Neural progenitor cell (in vitro differentiated cells): ENCODE results near the gene ZNF106. TPM values are rescaled to one million over a fixed set of nuclear protein-coding genes. Genes with fewer than 3 reads are reported as not detected.

Source experiments
- DNase-seq: peaks from one replicate; pipeline ENCODE4 v3.0.0-alpha.2; 2016; ENCODE audit warnings: low spot score
- H2AFZ ChIP-seq: fragments of 200-600 bp; sonication (generic); replicated peaks from 2 replicates; pipeline ENCODE4 v1.6.1; 2016; ENCODE audit warnings: antibody characterized with exemption
- H3F3A ChIP-seq: fragments of 200-600 bp; sonication (generic); 2 replicates; pipeline ENCODE4 v1.6.1; 2016; ENCODE audit warnings: antibody characterized with exemption, low read depth
- H3K27ac ChIP-seq: fragments of 200-600 bp; sonication (generic); 2 replicates; pipeline ENCODE4 v1.5.1; 2016; ENCODE audit warnings: mild to moderate bottlenecking
- H3K27me3 ChIP-seq: fragments of 200-600 bp; sonication (generic); 2 replicates; pipeline ENCODE4 v1.6.1; 2016; ENCODE audit warnings: mild to moderate bottlenecking, moderate library complexity
- H3K36me3 ChIP-seq: fragments of 200-600 bp; sonication (generic); 2 replicates; pipeline ENCODE4 v1.5.1; 2016
- H3K4me1 ChIP-seq: fragments of 200-600 bp; sonication (generic); 2 replicates; pipeline ENCODE4 v1.6.1; 2016; ENCODE audit warnings: mixed run types
- H3K4me2 ChIP-seq: fragments of 200-600 bp; sonication (generic); 2 replicates; pipeline ENCODE4 v1.6.1; 2016
- H3K4me3 ChIP-seq: fragments of 200-600 bp; sonication (generic); 2 replicates; pipeline ENCODE4 v1.5.1; 2016
- H3K79me2 ChIP-seq: fragments of 200-600 bp; sonication (generic); 2 replicates; pipeline ENCODE4 v1.6.1; 2016; ENCODE audit warnings: low read depth
- H3K9ac ChIP-seq: fragments of 200-600 bp; sonication (generic); 2 replicates; pipeline ENCODE4 v1.6.1; 2016
- H3K9me3 ChIP-seq: fragments of 200-600 bp; sonication (generic); 2 replicates; pipeline ENCODE4 v1.5.1; 2016; ENCODE audit warnings: low read depth
- H4K20me1 ChIP-seq: fragments of 200-600 bp; sonication (generic); 2 replicates; pipeline ENCODE4 v1.6.1; 2016; ENCODE audit warnings: low read depth
- H3K27ac Mint-ChIP-seq: 3 replicates; pipeline ENCODE4 v1.8.0; 2021; ENCODE audit warnings: mixed read lengths
- H3K27me3 Mint-ChIP-seq: 2 replicates; pipeline ENCODE4 v1.8.0; 2022; ENCODE audit warnings: low read depth, mild to moderate bottlenecking, inconsistent platforms, moderate library complexity, mixed read lengths; ENCODE audit not compliant: insufficient read depth
- H3K36me3 Mint-ChIP-seq: 3 replicates; pipeline ENCODE4 v1.8.0; 2021; ENCODE audit warnings: mixed read lengths
- H3K4me1 Mint-ChIP-seq: 3 replicates; pipeline ENCODE4 v1.8.0; 2021; ENCODE audit warnings: mixed read lengths
- H3K4me3 Mint-ChIP-seq: 3 replicates; pipeline ENCODE4 v1.8.0; 2021; ENCODE audit warnings: mild to moderate bottlenecking, moderate library complexity, mixed read lengths
- H3K9me3 Mint-ChIP-seq: 3 replicates; pipeline ENCODE4 v1.8.0; 2020; ENCODE audit warnings: mixed read lengths
- CTCF ChIP-seq: fragments of 200-600 bp; sonication (generic); IDR thresholded peaks from 2 replicates; pipeline ENCODE4 v1.5.1; 2017; ENCODE audit warnings: antibody characterized with exemption, mild to moderate bottlenecking
- EZH2 ChIP-seq: fragments of 200-600 bp; sonication (generic); IDR thresholded peaks from 2 replicates; pipeline ENCODE4 v1.6.1; 2017; ENCODE audit warnings: antibody characterized with exemption, mild to moderate bottlenecking, moderate library complexity
- EZH2phosphoT487 ChIP-seq: fragments of 200-600 bp; sonication (generic); IDR thresholded peaks from 2 replicates; pipeline ENCODE4 v1.6.1; 2017; ENCODE audit warnings: antibody characterized with exemption
- total RNA-seq: library from RNA; depleted of rRNA; stranded (reverse); fragments of >200 nt; gene quantifications from 2 replicates; pipeline ENCODE4 v1.2.3, GENCODE V29; 2015; ENCODE audit warnings: low replicate concordance

ZNF106 gene
- total RNA-seq, 1 donor from 2014 or later, result 72.2 TPM

DNA sequence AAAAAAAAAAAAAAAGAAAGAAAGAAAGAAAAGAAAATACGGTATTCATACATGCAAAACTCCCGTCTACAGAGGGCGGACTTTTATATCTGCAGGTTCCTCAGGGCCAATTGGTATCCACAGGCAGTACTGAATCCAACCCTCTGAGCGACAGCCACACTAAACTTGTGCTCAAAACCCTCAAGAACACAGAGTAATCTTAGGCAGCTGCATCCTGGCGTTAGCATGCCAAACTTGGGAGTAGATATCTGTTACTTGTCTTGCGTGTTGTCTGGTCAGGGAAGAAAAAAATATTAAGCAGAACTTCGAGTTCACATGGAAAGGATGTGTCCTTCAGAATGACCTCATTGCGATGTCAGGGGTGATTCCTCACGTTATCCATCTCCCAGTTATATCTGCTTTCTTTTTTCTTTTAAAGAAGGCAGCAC is 17.3 kb upstream of the ZNF106 start:
- no peaks in the 10 kb centered on the region for H3F3A ChIP-seq
- peaks cover 90% of the 10 kb centered on the region for H3K79me2 ChIP-seq
- Mint-ChIP-seq H3K36me3 (peaks cover 9% of the 10 kb centered on the region), H3K27me3 (no peaks in the 10 kb centered on the region), H3K9me3 (no peaks in the 10 kb centered on the region), H3K4me3 (no peak overlapping the region), H3K27ac (no peak overlapping the region), H3K4me1 (peaks cover 6% of the 10 kb centered on the region)
- H3K27me3 ChIP-seq, result no peaks in the 10 kb centered on the region
- H4K20me1 ChIP-seq, result peaks cover 29% of the 10 kb centered on the region
- DNase-seq, result no peak
- H3K9ac ChIP-seq, result no peak overlapping the region
- no peaks in the 10 kb centered on the region for H3K9me3 ChIP-seq
- no peak overlapping the region for H3K4me3 ChIP-seq
- no peak overlapping the region for H3K27ac ChIP-seq
- TF ChIP-seq CTCF (no peak), EZH2 (no peak), EZH2phosphoT487 (no peak)
- H3K4me2 ChIP-seq, result no peak overlapping the region
- H2AFZ ChIP-seq, result no peak overlapping the region
- H3K4me1 ChIP-seq, result no peaks in the 10 kb centered on the region
- no peaks in the 10 kb centered on the region for H3K36me3 ChIP-seq

DNA sequence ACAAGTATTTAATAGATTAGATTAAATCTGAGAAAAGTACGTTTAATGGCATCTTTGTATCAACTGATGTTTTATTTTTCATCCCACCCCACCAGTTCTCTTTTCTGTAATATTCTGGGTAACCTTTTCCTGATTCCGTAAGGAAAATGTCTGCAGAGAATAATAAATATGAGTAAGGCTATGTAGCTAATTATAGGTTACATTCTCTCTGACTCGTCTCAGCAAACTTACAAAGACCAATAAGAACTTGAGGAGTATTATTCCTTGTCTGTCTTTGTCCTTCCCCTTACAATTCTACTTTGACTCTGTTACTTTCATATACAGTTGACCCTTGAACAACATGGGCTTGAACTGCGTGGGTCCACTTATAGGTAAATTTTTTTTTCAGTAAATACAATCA is 16.6 kb upstream of the ZNF106 start:
- peaks cover 6% of the 10 kb centered on the region for H3K4me1 Mint-ChIP-seq
- H3K4me2 ChIP-seq, result no peak overlapping the region
- no peak overlapping the region for H2AFZ ChIP-seq
- no peaks in the 10 kb centered on the region for H3K27me3 ChIP-seq
- H3K36me3 ChIP-seq, result no peaks in the 10 kb centered on the region
- H3K36me3 Mint-ChIP-seq, result peaks cover 2% of the 10 kb centered on the region
- no peaks in the 10 kb centered on the region for H3K27me3 Mint-ChIP-seq
- no peak for DNase-seq
- no peak for TF ChIP-seq CTCF
- no peak for TF ChIP-seq EZH2phosphoT487
- TF ChIP-seq EZH2, result no peak
- peaks cover 31% of the 10 kb centered on the region for H4K20me1 ChIP-seq
- no peak overlapping the region for H3K9ac ChIP-seq
- H3K27ac ChIP-seq, result no peak overlapping the region
- H3K4me3 ChIP-seq, result no peak overlapping the region
- peaks cover 90% of the 10 kb centered on the region for H3K79me2 ChIP-seq
- H3K9me3 Mint-ChIP-seq, result no peaks in the 10 kb centered on the region
- no peaks in the 10 kb centered on the region for H3F3A ChIP-seq
- H3K4me3 Mint-ChIP-seq, result no peak overlapping the region
- H3K4me1 ChIP-seq, result no peaks in the 10 kb centered on the region
- H3K27ac Mint-ChIP-seq, result no peak overlapping the region
- no peaks in the 10 kb centered on the region for H3K9me3 ChIP-seq

- Histone ChIP-seq H3K27me3 (no peaks in the 10 kb centered on the region), H3K79me2 (peaks cover 90% of the 10 kb centered on the region), H3K27ac (no peak overlapping the region), H3K4me2 (no peak overlapping the region), H2AFZ (no peak overlapping the region), H3K9ac (no peak overlapping the region), H3K36me3 (no peaks in the 10 kb centered on the region), H3F3A (no peaks in the 10 kb centered on the region), H3K4me3 (no peak overlapping the region), H3K4me1 (no peaks in the 10 kb centered on the region), H4K20me1 (peaks cover 33% of the 10 kb centered on the region), H3K9me3 (no peaks in the 10 kb centered on the region)
- DNase-seq, result no peak
- H3K4me1 Mint-ChIP-seq, result peaks cover 6% of the 10 kb centered on the region
- H3K36me3 Mint-ChIP-seq, result peaks cover 2% of the 10 kb centered on the region
- peak overlapping the region; percentile 42 for H3K27ac Mint-ChIP-seq
- H3K9me3 Mint-ChIP-seq, result no peaks in the 10 kb centered on the region
- H3K27me3 Mint-ChIP-seq, result no peaks in the 10 kb centered on the region
- H3K4me3 Mint-ChIP-seq, result no peak overlapping the region
- TF ChIP-seq EZH2, result no peak
- no peak for TF ChIP-seq CTCF
- TF ChIP-seq EZH2phosphoT487, result no peak
These were observed 13.7 kb upstream of the ZNF106 start for GRCh38 chr15:42504631-42505030.
